CD14-positive monocyte (primary cell): ENCODE results near the gene TXN2. TPM values are rescaled to one million over a fixed set of nuclear protein-coding genes. Genes with fewer than 3 reads are reported as not detected.
A peak's percentile ranks its signal among the peaks of the same experiment; 100 is the strongest.

Experiments used
- DNase-seq, 3 donors: peaks; one replicate each; pipeline ENCODE4 v3.0.0-alpha.2; 2011 to 2022
- H2AFZ ChIP-seq: 2 replicates; pipeline ENCODE4 v1.6.0; 2012; ENCODE audit warnings: mild to moderate bottlenecking, low read depth, low read length, inconsistent platforms; ENCODE audit not compliant: insufficient read depth, poor library complexity, severe bottlenecking
- H3K27ac ChIP-seq, 2 donors: 1 replicate in 1 of 2; 2 replicates in 1 of 2; pipeline ENCODE4 v1.5.1; 2012 to 2013; ENCODE audit warnings: low read length in 2 of 2, control low read depth in 1 of 2, inconsistent platforms in 1 of 2, low read depth in 1 of 2, mild to moderate bottlenecking in 1 of 2
- H3K27me3 ChIP-seq, 2 donors: one replicate each; pipeline versions ENCODE4 v1.6.0 to v1.6.1; 2011 to 2013; ENCODE audit warnings: low read length in 2 of 2; ENCODE audit not compliant: control insufficient read depth in 2 of 2, insufficient read depth in 2 of 2
- H3K36me3 ChIP-seq, 2 donors: replicated peaks in 1 of 2; 1 replicate in 1 of 2; 2 replicates in 1 of 2; pipeline versions ENCODE4 v1.5.1 to v1.6.1; 2012 to 2013; ENCODE audit warnings: low read length in 2 of 2, control low read depth in 1 of 2, inconsistent platforms in 1 of 2, mild to moderate bottlenecking in 1 of 2; ENCODE audit not compliant: insufficient read depth in 2 of 2, control insufficient read depth in 1 of 2
- H3K4me1 ChIP-seq, 2 donors: 1 replicate in 1 of 2; 2 replicates in 1 of 2; pipeline versions ENCODE4 v1.5.1 to v1.6.1; 2012 to 2013; ENCODE audit warnings: low read length in 2 of 2, control low read depth in 1 of 2, inconsistent platforms in 1 of 2, mild to moderate bottlenecking in 1 of 2, moderate library complexity in 1 of 2; ENCODE audit not compliant: insufficient read depth in 2 of 2, control insufficient read depth in 1 of 2
- H3K4me2 ChIP-seq: replicated peaks from 2 replicates; pipeline ENCODE3; 2012; ENCODE audit warnings: low read length, moderate library complexity, mild to moderate bottlenecking; ENCODE audit not compliant: poor library complexity, severe bottlenecking; ENCODE audit errors: extremely low read depth
- H3K4me3 ChIP-seq, 3 experiments: fragments of 200-600 bp in 1 of 3; sonication (generic) in 1 of 3; replicated peaks in 1 of 3; 1 replicate in 2 of 3; 2 replicates in 1 of 3; pipeline ENCODE4 v1.5.1; 2011 to 2013; ENCODE audit warnings: low read length in 3 of 3, mild to moderate bottlenecking in 3 of 3, control low read depth in 2 of 3, low read depth in 2 of 3, inconsistent platforms in 1 of 3, moderate library complexity in 1 of 3
- H3K79me2 ChIP-seq: 2 replicates; pipeline ENCODE4 v1.6.0; 2012; ENCODE audit warnings: mild to moderate bottlenecking, control low read depth, inconsistent platforms, low read length, moderate library complexity; ENCODE audit not compliant: insufficient read depth
- H3K9ac ChIP-seq: 2 replicates; pipeline ENCODE4 v1.6.0; 2017; ENCODE audit warnings: low read length, mild to moderate bottlenecking; ENCODE audit not compliant: insufficient read depth, poor library complexity, severe bottlenecking
- H3K9me3 ChIP-seq, 2 donors: replicated peaks in 1 of 2; 1 replicate in 1 of 2; 2 replicates in 1 of 2; pipeline versions ENCODE4 v1.5.1 to v1.6.1; 2012 to 2013; ENCODE audit warnings: low read length in 2 of 2, control low read depth in 1 of 2; ENCODE audit not compliant: control insufficient read depth in 1 of 2, insufficient read depth in 1 of 2
- H4K20me1 ChIP-seq: 2 replicates; pipeline ENCODE4 v1.6.0; 2012; ENCODE audit warnings: mild to moderate bottlenecking, low read length, control low read depth, moderate library complexity; ENCODE audit not compliant: insufficient read depth
- H3K27ac Mint-ChIP-seq, 7 donors: one replicate each; pipeline ENCODE4 v1.8.0; 2020; ENCODE audit warnings: mild to moderate bottlenecking in 7 of 7, mixed read lengths in 7 of 7, moderate library complexity in 6 of 7, inconsistent platforms in 2 of 7
- H3K27me3 Mint-ChIP-seq, 3 donors: one replicate each; pipeline ENCODE4 v1.8.0; 2021 to 2022; ENCODE audit warnings: low read depth in 3 of 3, mild to moderate bottlenecking in 3 of 3, mixed read lengths in 3 of 3, moderate library complexity in 3 of 3, inconsistent platforms in 1 of 3
- H3K36me3 Mint-ChIP-seq, 2 donors: one replicate each; pipeline ENCODE4 v1.8.0; 2020; ENCODE audit warnings: mixed read lengths in 2 of 2, inconsistent platforms in 1 of 2, mild to moderate bottlenecking in 1 of 2
- H3K4me1 Mint-ChIP-seq: one replicate; pipeline ENCODE4 v1.8.0; 2020; ENCODE audit warnings: mild to moderate bottlenecking, mixed read lengths
- H3K4me3 Mint-ChIP-seq, 2 donors: one replicate each; pipeline ENCODE4 v1.8.0; 2020; ENCODE audit warnings: mild to moderate bottlenecking in 2 of 2, mixed read lengths in 2 of 2, moderate library complexity in 1 of 2
- H3K9me3 Mint-ChIP-seq, 7 donors: one replicate each; pipeline ENCODE4 v1.8.0; 2020 to 2022; ENCODE audit warnings: mixed read lengths in 7 of 7, mild to moderate bottlenecking in 6 of 7, moderate library complexity in 6 of 7, inconsistent platforms in 2 of 7
- WGBS: methylation state at CpG from one replicate; pipeline ENCODE4 v1.1.5; 2013; ENCODE audit warnings: missing lambda C conversion rate; ENCODE audit not compliant: insufficient coverage; 5-methylcytosine and 5-hydroxymethylcytosine counted together
- intact Hi-C, 2 donors: fragments of 100-400 bp; cut with micrococcal nuclease; formaldehyde crosslinking; loops; one replicate each; pipeline versions ENCODE4 v1.15.0 to v1.15.1; 2023
- polyA plus RNA-seq, 3 donors: library from polyadenylated mRNA; depleted of rRNA in 1 of 3; unstranded in 2 of 3; stranded (reverse) in 1 of 3; fragments of 300-500 nt in 2 of 3; fragments of >200 nt in 1 of 3; fragmentation: Illumina TruSeq in 2 of 3; gene quantifications; 1 replicate in 2 of 3; 2 replicates in 1 of 3; pipeline ENCODE4 v1.2.3, GENCODE V29; 2012 to 2021
- TF ChIP-seq, protein P1 (sequence below): fragments of 200-600 bp; IDR thresholded peaks from one replicate; pipeline ENCODE4 v1.8.0; 2022; ENCODE audit warnings: antibody characterized with exemption, mild to moderate bottlenecking

Gene TXN2
- polyA plus RNA-seq, 3 donors, result 79.8 to 141 (median 140) TPM

GRCh38 chr22:36506637-36507517, 25.4 kb upstream of the TXN2 start, which contains the start of gene FOXRED2:
Gene FOXRED2 (minus strand): TSS chr22:36507040. CDS start chr22:36506422, 618 bp downstream.
- Histone ChIP-seq H3K4me2 (peak within 1 kb of the TSS; percentile 81), H4K20me1 (peaks cover 13% of the 10 kb centered on the region), H3K9ac (peak within 1 kb of the TSS; percentile 60), H3K79me2 (no peaks in the 10 kb centered on the region), H3K4me1 (peaks cover 26 to 30% of the 10 kb centered on the region in 2 donors), H3K36me3 (peaks cover 15 to 18% of the 10 kb centered on the region in 2 donors), H3K9me3 (no peaks in the 10 kb centered on the region), H2AFZ (peak within 1 kb of the TSS; percentile 84), H3K4me3 (peak within 1 kb of the TSS; percentile 33 to 74 (median 34)), H3K27ac (peak within 1 kb of the TSS in 1 of 2 donors; percentile 77), H3K27me3 (no peaks in the 10 kb centered on the region)
- TF ChIP-seq, protein P1, sequence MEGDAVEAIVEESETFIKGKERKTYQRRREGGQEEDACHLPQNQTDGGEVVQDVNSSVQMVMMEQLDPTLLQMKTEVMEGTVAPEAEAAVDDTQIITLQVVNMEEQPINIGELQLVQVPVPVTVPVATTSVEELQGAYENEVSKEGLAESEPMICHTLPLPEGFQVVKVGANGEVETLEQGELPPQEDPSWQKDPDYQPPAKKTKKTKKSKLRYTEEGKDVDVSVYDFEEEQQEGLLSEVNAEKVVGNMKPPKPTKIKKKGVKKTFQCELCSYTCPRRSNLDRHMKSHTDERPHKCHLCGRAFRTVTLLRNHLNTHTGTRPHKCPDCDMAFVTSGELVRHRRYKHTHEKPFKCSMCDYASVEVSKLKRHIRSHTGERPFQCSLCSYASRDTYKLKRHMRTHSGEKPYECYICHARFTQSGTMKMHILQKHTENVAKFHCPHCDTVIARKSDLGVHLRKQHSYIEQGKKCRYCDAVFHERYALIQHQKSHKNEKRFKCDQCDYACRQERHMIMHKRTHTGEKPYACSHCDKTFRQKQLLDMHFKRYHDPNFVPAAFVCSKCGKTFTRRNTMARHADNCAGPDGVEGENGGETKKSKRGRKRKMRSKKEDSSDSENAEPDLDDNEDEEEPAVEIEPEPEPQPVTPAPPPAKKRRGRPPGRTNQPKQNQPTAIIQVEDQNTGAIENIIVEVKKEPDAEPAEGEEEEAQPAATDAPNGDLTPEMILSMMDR, result no peak
- Mint-ChIP-seq H3K4me3 (peak within 1 kb of the TSS; percentile 66 to 78), H3K4me1 (peaks cover 27% of the 10 kb centered on the region), H3K27me3 (peaks cover 0 to 2% (median 0%) of the 10 kb centered on the region in 3 donors), H3K9me3 (peaks cover 0 to 2% (median 0%) of the 10 kb centered on the region in 7 donors), H3K36me3 (peaks cover 16 to 20% of the 10 kb centered on the region in 2 donors), H3K27ac (peak within 1 kb of the TSS; percentile 15 to 81 (median 52))
- WGBS, result 5% methylated on average over 67 of the region's 75 CpGs
- intact Hi-C loops, result no loop called here
- peak; percentile 75 to 82 (median 81) for DNase-seq

DNA sequence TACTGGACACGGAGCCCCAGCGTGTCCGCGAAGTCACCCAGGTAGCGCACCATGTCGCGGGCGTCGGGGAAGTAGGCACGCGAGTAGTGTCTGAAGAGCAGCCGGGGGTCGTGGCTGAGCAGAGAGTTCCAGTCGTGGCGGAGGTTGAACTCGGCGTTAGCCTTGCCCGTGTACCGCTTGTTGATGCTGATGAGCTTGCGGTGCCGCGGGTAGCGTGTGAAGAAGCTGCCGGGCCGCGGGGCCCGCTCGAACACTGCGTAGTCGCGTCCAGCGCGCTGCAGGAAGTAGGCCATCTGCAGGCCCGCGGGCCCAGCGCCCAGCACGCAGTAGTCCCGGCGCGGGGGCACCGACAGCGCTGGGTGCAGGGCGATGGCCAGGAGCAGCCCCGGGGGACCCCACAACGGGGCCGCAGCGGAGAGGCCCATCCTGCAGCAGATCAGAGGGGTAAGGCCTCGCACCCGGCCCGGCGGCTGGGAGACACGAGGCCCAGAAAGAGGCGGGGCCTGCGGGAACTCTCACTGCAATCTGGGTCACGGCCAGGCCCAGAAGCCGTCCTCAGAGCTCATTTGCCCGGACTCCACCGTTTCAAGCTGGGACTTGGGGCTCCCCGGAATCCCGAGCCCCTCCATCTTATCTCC, 24.7 kb upstream of the TXN2 start:
- Histone ChIP-seq H3K27ac (peak overlapping the region in 1 of 2 donors; percentile 77), H3K27me3 (no peaks in the 10 kb centered on the region), H3K4me2 (peak overlapping the region; percentile 81), H3K9me3 (no peaks in the 10 kb centered on the region), H3K4me1 (peaks cover 26 to 30% of the 10 kb centered on the region in 2 donors), H2AFZ (peak overlapping the region; percentile 84), H3K4me3 (peak overlapping the region in 1 of 3 experiments; percentile 74), H3K36me3 (peaks cover 9 to 10% of the 10 kb centered on the region in 2 donors), H3K79me2 (no peaks in the 10 kb centered on the region), H4K20me1 (peaks cover 7% of the 10 kb centered on the region), H3K9ac (no peak overlapping the region)
- H3K27ac Mint-ChIP-seq, result peak overlapping the region in 3 of 7 donors; percentile 28 to 61 (median 45)
- H3K4me1 Mint-ChIP-seq, result peaks cover 23% of the 10 kb centered on the region
- peaks cover 0 to 2% (median 0%) of the 10 kb centered on the region in 3 donors for H3K27me3 Mint-ChIP-seq
- intact Hi-C loops, result no loop called here
- peaks cover 0 to 2% (median 0%) of the 10 kb centered on the region in 7 donors for H3K9me3 Mint-ChIP-seq
- DNase-seq, result no peak
- H3K36me3 Mint-ChIP-seq, result peaks cover 10 to 13% of the 10 kb centered on the region in 2 donors
- peak overlapping the region in 1 of 2 donors; percentile 66 for H3K4me3 Mint-ChIP-seq
- TF ChIP-seq, protein P1, result no peak
- WGBS, result 94% methylated on average over 60 of the region's 60 CpGs
